ENCODE data around the gene SELP.

The SELP gene

GRCh38 chr1:169563650-169564049 lies 66.3 kb downstream of the SELP start:
- peaks cover 5% of the 10 kb centered on the region; the same call in 1 of the 2 replicates for H3K4me1 ChIP-seq (ENCODE audit: control insufficient read depth, insufficient read depth, low read length)
- no peaks in the 10 kb centered on the region for H3K36me3 ChIP-seq (ENCODE audit: control insufficient read depth in 2 of 2, insufficient read depth in 1 of 2, low read length in 2 of 2)
- no peak overlapping the region for H3K4me3 ChIP-seq (ENCODE audit: low read depth, low read length)
- CTCF ChIA-PET, result no interaction called here
- H3K27ac ChIP-seq (ENCODE audit: extremely low read depth, low read depth, low read length), result no peak overlapping the region
- POLR2A ChIA-PET, result no interaction called here
- TF ChIP-seq KLF7 (tag by site-specific recombination; IDR thresholded peaks at IDR 0.05; ENCODE audit: borderline replicate concordance) (no peak), ZNF423 (tag by site-specific recombination; IDR thresholded peaks at IDR 0.05) (no peak), AEBP2 (tag by site-specific recombination; IDR thresholded peaks at IDR 0.05; ENCODE audit: borderline replicate concordance) (no peak), KLF1 (tag by site-specific recombination; IDR thresholded peaks at IDR 0.05) (no peak), IKZF3 (tag by site-specific recombination; IDR thresholded peaks at IDR 0.05) (no peak), ZNF510 (tag by site-specific recombination; IDR thresholded peaks at IDR 0.05; ENCODE audit: insufficient replicate concordance) (no peak)
- no peaks in the 10 kb centered on the region for H3K9me3 ChIP-seq (ENCODE audit: control insufficient read depth, insufficient read depth, low read depth, low read length)

GRCh38 chr1:169563019-169563615 lies 66.8 kb downstream of the SELP start:
- Histone ChIP-seq H3K36me3 (ENCODE audit: control insufficient read depth in 2 of 2, insufficient read depth in 1 of 2, low read length in 2 of 2) (no peaks in the 10 kb centered on the region), H3K27ac (ENCODE audit: extremely low read depth, low read depth, low read length) (no peak overlapping the region), H3K4me3 (ENCODE audit: low read depth, low read length) (no peak overlapping the region), H3K4me1 (ENCODE audit: control insufficient read depth, insufficient read depth, low read length) (peaks cover 5% of the 10 kb centered on the region; the same call in 1 of the 2 replicates), H3K9me3 (ENCODE audit: control insufficient read depth, insufficient read depth, low read depth, low read length) (no peaks in the 10 kb centered on the region)
- ChIA-PET POLR2A (no interaction called here), CTCF (no interaction called here)
- TF ChIP-seq SETDB1 (IDR thresholded peaks at IDR 0.05; ENCODE audit: insufficient read length, low read length), result peak; percentile 76
- no peak for TF ChIP-seq WT1 (tag by site-specific recombination; IDR thresholded peaks at IDR 0.05)
- TF ChIP-seq ZNF558 (tag by site-specific recombination; IDR thresholded peaks at IDR 0.05), result no peak
- peak; percentile 92 for TF ChIP-seq ZNF133 (tag by site-specific recombination; IDR thresholded peaks at IDR 0.05)
- no peak for TF ChIP-seq ZNF521 (tag by site-specific recombination; IDR thresholded peaks at IDR 0.05)
- no peak for TF ChIP-seq ZNF530 (tag by site-specific recombination; IDR thresholded peaks at IDR 0.05; ENCODE audit: low read depth)
- TF ChIP-seq GFI1B (tag by site-specific recombination; IDR thresholded peaks at IDR 0.05), result no peak
- no peak for TF ChIP-seq ZNF548 (tag by site-specific recombination; IDR thresholded peaks at IDR 0.05)
- no peak for TF ChIP-seq ZFHX2 (tag by site-specific recombination; conservative IDR thresholded peaks at IDR 0.05)

GRCh38 chr1:169561692-169562091 lies 68.2 kb downstream of the SELP start:
- no peak overlapping the region for H3K27ac ChIP-seq (ENCODE audit: extremely low read depth, low read depth, low read length)
- H3K9me3 ChIP-seq (ENCODE audit: control insufficient read depth, insufficient read depth, low read depth, low read length), result no peaks in the 10 kb centered on the region
- POLR2A ChIA-PET, result no interaction called here
- CTCF ChIA-PET, result interaction anchor here (0.7 to 1.1 kb wide), 2 partner anchors 16 to 150 kb away, joined by 3 to 4 read pairs; no protein-coding TSS in a partner anchor
- H3K4me1 ChIP-seq (ENCODE audit: control insufficient read depth, insufficient read depth, low read length), result peaks cover 5% of the 10 kb centered on the region; the same call in 1 of the 2 replicates
- H3K4me3 ChIP-seq (ENCODE audit: low read depth, low read length), result no peak overlapping the region
- no peak for TF ChIP-seq KLF9 (tag by site-specific recombination; IDR thresholded peaks at IDR 0.05; ENCODE audit: low read depth)
- TF ChIP-seq PRDM1 (tag by site-specific recombination; IDR thresholded peaks at IDR 0.05), result peak; percentile 96
- no peak for TF ChIP-seq SCRT2 (tag by site-specific recombination; IDR thresholded peaks at IDR 0.05)
- no peaks in the 10 kb centered on the region for H3K36me3 ChIP-seq (ENCODE audit: control insufficient read depth in 2 of 2, insufficient read depth in 1 of 2, low read length in 2 of 2)

- no peak overlapping the region for H3K4me3 ChIP-seq (ENCODE audit: low read depth, low read length)
- H3K36me3 ChIP-seq (ENCODE audit: control insufficient read depth in 2 of 2, insufficient read depth in 1 of 2, low read length in 2 of 2), result no peaks in the 10 kb centered on the region
- CTCF ChIA-PET, result interaction anchor here (0.5 to 1.5 kb wide), 3 partner anchors 9 to 253 kb away, joined by 3 to 5 read pairs (median 4); no protein-coding TSS in a partner anchor
- POLR2A ChIA-PET, result no interaction called here
- H3K9me3 ChIP-seq (ENCODE audit: control insufficient read depth, insufficient read depth, low read depth, low read length), result no peaks in the 10 kb centered on the region
- H3K4me1 ChIP-seq (ENCODE audit: control insufficient read depth, insufficient read depth, low read length), result no peaks in the 10 kb centered on the region
- H3K27ac ChIP-seq (ENCODE audit: extremely low read depth, low read depth, low read length), result no peak overlapping the region
- TF ChIP-seq KLF10 (tag by site-specific recombination; IDR thresholded peaks at IDR 0.05), result no peak
- no peak for TF ChIP-seq WT1 (tag by site-specific recombination; IDR thresholded peaks at IDR 0.05)
- TF ChIP-seq ZBTB26 (tag by site-specific recombination; optimal IDR thresholded peaks at IDR 0.05), result no peak
- no peak for TF ChIP-seq ZNF426 (tag by site-specific recombination; IDR thresholded peaks at IDR 0.05)
- TF ChIP-seq ZSCAN4 (tag by site-specific recombination; IDR thresholded peaks at IDR 0.05), result no peak
- TF ChIP-seq ZNF530 (tag by site-specific recombination; IDR thresholded peaks at IDR 0.05; ENCODE audit: low read depth), result no peak
- TF ChIP-seq ZNF146 (tag by site-specific recombination; IDR thresholded peaks at IDR 0.05), result no peak
- no peak for TF ChIP-seq GLIS1 (tag by site-specific recombination; IDR thresholded peaks at IDR 0.05)
- TF ChIP-seq ZNF132 (tag by site-specific recombination; IDR thresholded peaks at IDR 0.05; ENCODE audit: borderline replicate concordance), result no peak
- no peak for TF ChIP-seq ZBTB21 (tag by site-specific recombination; IDR thresholded peaks at IDR 0.05)
- no peak for TF ChIP-seq ZNF416 (tag by site-specific recombination; IDR thresholded peaks at IDR 0.05)
These were observed 72.8 kb downstream of the SELP start for GRCh38 chr1:169557131-169557530.

Measured in HEK293 (cell line).